HT1080 (cell line): Measurements from ENCODE around the gene TENM4. TPM values are rescaled to one million over a fixed set of nuclear protein-coding genes. Genes with fewer than 3 reads are reported as not detected.

ENCODE experiments used
- DNase-seq: peaks from one replicate; pipeline ENCODE4 v3.0.0-alpha.2; 2015; ENCODE audit warnings: low read depth
- total RNA-seq: library from RNA; depleted of rRNA; stranded (reverse); fragments of >200 nt; shearing (Covaris generic); gene quantifications from 2 replicates; pipeline ENCODE4 v1.2.3, GENCODE V29; 2014

TENM4 gene
- total RNA-seq, 1 experiment from 2014 or later, result 33.5 TPM

- no peak for DNase-seq
These were observed 493.6 kb downstream of the TENM4 start for GRCh38 chr11:78946945-78947902.

GRCh38 chr11:78943841-78944240, 497.0 kb downstream of the TENM4 start:
- DNase-seq, result no peak

- DNase-seq, result no peak
These were observed 497.7 kb downstream of the TENM4 start for GRCh38 chr11:78943154-78943553.

DNA sequence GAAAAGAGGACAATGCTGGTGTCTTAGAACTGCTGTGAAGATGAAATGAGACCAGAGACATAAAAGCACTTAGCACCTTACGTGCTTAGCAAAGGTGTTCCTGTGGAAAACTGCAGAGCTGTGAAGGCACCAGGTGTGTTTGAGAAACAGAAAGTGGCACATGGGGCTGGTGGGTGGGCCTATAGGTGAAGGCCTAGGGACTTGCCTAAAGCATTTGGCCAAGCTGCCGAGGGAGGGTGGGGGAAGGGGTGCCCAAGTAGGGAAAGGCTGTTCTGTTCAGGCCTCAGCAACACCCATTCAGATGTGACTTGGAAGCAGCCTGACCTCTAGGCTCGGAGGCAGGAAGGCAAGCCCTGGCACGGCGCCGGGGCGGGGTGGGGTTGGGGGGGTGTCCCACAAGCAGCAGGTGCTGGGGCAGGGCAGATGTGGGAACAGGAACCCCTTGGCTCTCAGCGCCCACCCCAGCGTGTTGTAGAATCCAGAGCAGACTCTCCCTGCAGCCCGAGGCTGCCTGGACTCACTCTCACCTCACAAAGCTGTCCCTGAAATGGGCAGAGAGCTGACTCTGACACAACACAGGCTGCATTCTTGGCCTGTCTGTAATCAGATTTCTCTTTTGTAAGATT, 499.5 kb downstream of the TENM4 start:
- no peak for DNase-seq

DNA sequence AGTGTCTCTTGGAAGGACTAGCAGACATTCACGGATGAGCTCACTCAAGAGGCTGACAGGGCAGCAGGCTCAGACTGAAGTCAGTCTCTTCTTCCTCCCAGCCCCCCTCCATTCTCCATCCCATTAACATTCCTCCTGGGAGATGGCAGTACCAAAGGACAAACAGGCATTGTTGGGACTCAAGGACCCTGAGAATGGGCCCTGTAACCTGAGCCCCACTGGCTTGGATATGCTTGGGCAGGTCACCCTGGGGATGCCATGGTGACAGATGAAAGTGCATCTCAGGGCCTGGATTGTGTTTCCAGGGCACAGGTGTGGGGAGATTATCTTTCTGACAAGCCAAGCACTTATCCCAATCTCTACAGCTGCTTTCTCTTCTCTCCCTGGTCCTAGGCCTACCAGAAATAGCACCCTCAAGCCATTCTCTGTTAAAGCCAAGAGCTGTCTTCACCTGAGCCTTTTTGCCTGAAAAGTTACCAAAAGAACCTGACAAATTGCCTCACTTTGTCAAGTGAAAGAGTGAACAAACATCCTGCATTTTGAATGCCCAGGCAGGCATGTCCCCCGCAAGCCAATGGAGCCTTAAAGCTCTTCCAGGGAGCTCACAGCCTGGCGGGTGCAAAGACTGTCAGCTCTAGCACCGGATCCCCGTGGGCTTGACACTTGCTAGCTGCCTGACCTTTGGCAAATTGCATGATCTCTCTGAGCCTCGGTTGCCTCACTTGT, 500.2 kb downstream of the TENM4 start:
- peak; percentile 10 for DNase-seq

DNA sequence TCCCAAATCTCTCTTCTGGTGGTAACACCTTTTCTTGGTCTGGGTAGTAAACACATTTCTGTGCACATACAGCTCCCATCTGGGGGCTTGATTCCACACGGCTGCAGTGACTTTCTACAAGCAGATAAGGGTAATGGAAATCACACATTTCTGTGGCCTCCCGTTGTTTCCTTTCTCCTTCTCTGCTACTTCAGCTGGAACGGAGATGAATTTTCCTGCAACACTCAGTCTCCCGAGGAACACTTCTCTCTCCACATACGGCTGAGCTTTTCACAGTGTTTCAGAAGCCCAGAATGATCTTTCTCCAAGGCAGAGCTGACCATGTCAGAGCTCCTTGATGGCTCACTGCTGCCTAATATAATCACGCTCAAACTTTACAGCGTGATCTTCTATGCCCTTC, 501.9 kb downstream of the TENM4 start:
- DNase-seq, result no peak

GRCh38 chr11:78938036-78938435, 502.8 kb downstream of the TENM4 start:
- DNase-seq, result no peak

GRCh38 chr11:78935398-78936068, 505.3 kb downstream of the TENM4 start:
- DNase-seq, result peak; percentile 9

DNA sequence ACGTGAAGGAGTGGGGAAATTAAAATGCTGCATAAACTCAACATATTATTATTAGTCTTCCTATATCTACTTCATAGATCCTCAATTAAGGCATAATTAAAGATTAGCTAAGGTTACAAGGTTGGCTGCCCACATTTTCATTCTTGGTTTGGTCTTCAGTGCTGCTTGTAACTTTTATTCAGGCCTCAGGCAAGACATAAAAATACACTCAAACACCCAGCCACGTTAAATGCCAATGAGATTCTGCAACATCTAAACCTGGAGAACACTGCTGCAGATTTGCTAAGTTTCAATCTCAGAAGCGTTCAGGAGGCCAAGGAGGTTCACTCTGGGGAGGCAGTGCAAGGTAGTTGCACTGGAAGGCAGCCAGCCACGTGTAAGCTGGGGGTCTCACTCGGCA, 507.5 kb downstream of the TENM4 start:
- DNase-seq, result no peak

GRCh38 chr11:78932757-78933156, 508.1 kb downstream of the TENM4 start:
- no peak for DNase-seq

DNA sequence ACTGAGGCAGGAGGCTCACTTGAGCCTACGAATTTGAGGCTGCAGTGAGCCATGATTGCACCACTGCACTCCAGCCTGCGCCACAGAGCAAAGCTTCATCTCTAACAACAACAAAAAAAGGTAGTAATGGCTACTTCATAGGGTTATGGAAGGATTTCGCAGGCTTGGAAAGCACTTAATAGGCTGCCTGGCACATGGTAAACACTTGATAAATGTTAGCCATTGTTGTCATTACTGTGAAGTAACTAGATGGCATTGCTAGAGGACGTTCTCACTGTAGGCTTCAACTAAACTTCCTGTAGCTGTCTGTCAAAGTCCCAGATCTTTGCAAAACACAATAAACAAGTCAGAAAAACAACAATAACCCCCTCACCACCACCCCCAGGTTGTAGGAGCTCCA, 508.9 kb downstream of the TENM4 start:
- DNase-seq, result no peak

- DNase-seq, result no peak
These were observed 509.9 kb downstream of the TENM4 start for GRCh38 chr11:78930810-78931523.

- no peak for DNase-seq
These were observed 511.0 kb downstream of the TENM4 start for GRCh38 chr11:78929906-78930220.

GRCh38 chr11:78929207-78929905, 511.5 kb downstream of the TENM4 start:
- DNase-seq, result no peak

- DNase-seq, result no peak
These were observed 513.3 kb downstream of the TENM4 start for GRCh38 chr11:78927511-78927910.

DNA sequence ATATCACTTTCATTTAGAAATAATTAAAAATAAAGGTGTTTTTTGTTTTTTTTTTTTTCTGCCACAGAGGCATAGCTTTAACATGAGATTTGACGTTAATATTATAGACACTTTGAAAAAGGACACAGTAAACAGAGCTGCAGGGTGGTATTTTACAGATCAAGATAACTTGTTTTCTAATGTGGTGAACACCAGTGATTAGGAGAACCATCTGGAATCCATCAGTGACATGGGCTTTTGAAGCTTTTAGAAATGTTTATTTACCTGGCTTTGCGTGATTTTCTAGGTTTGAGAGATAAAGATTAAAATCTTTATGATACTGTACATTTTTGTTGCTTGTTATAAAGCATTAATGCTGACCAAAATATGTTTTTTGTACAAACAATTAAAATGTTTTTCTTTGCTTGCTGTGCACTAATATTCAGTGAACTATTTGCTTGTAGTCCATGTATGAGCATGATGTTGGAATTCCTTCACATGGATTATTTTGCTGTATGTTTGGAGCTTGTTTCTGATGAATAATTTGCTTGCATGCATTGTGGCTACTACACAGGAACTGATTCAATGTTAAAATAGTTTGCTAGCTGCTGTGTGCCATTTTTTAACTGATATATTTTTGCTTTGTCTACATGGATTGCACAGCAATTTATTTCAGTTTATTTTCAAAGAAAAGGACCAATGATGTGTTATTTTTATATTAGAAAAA, 514.0 kb downstream of the TENM4 start:
- DNase-seq, result peak; percentile 14

DNA sequence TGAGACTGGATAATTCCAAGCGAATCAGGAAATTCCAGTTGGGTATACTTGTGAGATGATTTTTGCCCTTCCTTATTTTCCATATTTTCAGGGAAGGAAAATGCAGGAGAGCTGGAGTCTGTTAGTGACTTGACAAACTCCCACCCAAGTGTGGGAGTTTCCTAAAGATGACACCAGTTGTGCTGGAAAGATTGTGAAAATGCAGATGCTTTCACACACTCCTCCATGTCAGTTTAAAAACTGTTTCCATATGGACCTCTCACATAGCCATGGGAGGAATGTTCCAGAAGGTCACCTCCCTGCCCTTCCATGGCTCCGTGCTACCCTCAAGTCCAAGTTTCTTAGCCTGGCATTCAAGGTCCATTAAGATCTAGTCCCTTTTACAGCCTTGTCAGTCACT, 515.4 kb downstream of the TENM4 start:
- no peak for DNase-seq

DNA sequence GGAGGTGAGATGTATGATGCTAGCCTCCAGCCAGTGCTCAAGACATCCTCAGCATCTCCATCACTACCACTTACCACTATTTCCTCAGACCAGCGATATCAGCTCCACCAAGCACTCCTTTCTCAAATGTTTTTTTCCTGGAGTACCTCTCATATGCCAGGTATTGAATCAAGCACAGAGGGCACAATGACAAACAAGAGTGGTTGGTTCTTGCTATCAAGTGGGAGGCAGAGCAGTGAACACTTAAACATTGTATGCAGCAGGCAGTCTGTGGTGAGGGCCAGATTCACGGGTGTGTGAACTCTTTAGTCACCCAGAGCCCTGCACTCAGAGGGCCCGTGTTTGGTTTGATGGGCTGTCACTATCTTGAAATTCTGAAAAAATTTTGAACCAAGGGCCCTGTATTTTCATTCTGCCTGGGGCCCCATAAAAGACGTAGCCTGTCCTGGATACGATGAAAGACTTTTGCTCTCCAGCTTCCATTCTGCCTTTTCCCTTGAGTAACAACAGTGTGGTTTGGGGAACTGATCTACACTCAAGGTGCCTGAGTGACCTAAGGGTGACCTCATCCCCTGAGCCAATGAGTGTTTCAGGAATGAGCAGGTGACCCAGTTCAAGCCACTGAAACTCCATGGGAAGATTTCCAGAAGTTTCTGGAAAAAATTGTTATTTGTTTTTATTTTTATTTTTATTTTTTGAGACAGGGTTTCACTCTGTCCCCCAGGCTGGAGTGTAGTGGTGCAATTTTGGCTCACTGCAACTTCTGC, 517.8 kb downstream of the TENM4 start:
- no peak for DNase-seq

- no peak for DNase-seq
These were observed 519.3 kb downstream of the TENM4 start for GRCh38 chr11:78921509-78921908.
